ENCODE results near the gene AUNIP.

The AUNIP gene

DNA sequence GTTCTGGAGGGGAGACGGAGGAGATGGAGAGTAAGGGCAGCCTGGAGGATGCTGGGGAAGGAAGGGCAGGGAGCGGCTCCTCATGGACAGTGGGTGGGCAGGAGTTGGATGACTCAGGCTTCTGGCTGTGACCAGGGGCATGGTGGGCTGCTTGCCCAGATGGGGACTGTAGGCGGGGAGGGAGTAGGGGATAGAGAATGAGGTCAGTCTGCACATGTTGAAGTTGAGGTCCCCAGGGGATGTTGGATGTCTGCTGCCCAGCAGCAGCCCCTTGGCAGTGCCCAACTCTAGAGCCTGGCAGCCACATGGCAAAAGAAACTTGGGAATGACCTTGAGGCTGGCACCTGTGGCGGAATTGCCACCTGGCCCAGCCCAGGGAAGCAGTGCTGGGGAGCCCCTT lies 52.8 kb downstream of the AUNIP start:
- DNase-seq, result no peak

DNA sequence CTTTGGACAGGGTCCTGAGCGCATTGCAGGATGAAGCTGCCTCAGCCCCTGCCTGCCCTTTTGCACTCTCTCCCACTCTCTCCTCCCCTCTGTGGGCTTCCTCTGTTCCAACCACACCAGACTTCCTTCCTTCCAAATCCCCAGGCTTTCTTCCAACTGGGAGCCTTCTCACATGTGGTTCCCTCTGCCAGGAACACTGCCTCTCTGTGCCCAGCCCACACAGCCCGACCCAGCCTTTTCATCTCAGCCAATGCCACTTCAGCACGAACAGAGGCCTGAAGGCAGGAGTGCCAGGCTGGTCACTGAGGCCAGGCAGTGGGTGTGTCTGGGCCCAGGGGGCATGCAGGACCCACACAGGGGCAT lies 53.4 kb downstream of the AUNIP start:
- DNase-seq, result no peak

DNA sequence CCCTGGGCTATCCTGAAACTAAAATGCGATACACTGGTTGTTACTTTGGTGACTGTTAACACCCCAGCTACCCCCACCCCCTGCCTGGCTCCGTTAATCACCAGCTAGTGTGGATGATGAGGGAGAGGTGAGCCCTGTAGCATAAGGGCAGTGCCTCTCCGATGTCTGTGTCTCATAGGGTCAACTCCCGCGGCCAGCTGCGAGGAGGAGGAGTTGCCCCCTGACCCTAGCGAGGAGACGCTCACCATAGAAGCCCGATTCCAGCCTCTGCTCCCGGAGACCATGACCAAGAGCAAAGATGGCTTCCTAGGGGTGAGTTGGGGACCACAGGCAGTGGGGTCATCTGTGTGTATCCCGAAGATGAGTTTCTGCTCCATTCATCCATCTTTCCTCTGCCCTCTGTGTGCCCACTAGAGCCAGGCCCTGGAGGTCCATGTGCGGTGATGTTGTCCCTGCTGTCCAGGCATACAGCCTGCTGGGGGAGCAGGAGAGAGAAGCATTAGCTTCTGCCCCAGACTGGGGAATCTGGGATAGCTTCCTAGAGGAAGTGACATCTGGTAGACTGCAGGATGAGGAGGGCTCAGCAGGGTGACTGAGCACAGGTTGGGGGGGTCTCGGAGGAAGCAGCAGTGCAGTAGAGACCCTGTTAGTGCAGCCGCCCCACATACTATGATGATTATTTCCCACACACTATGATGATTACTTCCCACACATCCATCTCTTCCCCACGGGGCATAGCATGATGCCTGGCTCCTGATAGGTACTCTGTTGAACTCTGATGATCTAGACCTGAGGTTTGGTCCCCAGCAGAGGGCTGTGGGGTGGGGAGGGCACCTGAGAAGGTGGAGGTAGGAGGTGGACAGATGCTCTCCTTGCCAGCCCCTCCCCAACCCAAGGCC lies 54.0 kb downstream of the AUNIP start:
- no peak for DNase-seq

DNA sequence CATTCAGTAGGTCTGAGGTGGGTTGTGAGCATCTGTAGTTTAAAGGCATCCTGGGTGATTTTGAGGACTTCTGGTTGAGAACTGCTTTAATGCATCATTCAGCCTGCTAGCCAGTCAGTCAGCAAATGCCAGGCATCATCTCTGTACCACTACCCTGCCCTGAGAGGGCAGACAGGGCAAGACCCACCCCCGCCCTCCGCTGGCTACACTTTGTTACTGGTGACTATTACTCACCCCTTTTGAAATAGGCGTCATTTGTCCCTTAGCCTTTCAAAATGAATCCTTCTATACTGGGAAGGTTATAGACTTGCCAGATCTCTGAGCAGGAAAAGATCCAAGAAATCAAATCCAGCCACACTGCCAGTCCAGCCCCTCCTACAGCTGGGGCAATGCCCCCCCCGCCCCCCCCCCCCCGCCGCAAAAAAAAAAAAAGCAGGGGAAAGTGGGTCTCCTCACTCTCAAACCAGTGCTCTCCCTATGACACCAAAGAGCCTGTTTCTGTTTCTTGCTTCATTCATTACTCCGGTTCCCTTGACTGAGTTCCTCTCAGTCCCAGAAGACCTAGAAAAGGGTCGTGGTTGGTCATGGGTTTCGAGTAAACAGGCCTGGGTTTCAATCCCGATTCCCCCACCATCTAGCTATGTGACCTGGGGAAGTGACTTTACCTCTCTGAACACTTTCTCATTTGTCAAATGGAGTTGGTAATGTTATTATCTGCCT lies 54.9 kb downstream of the AUNIP start:
- no peak for DNase-seq

DNA sequence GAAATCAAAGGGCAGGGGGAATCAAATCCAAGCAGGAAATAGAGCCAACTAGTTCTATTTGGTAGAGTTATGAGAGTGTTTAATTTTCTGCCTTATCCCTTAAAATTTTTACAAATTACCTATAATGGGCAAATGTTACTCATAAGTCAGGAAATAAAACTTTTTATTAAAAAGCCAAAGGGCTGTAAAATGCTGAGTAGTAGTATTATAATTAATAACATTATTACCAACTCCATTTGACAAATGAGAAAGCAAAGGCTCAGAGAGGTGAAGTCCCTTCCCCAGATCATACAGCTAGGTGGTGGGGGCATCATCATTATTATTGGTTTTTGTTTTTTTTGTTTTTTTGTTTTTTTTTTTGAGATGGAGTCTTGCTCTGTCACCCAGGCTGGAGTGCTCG lies 55.9 kb downstream of the AUNIP start:
- no peak for DNase-seq

DNA sequence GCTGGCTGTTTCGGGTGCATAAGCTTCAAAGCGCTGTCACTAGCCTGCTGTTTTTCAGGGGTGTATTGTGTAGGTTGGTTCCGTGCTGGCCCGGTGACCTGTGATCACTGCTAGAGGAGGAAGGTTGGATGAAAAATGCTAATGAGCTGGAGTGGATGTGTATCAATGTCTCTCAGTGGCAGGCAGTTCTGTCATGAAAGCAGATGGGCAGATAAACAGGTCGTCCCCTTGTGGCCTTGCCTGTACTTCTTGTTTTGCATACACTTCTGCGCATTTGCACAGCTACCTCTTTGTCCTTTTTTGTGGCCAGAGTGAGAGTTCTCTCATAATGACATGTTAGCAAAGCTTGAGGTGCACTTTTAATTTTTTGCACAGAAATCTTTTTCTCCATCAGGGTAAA lies 56.3 kb downstream of the AUNIP start:
- no peak for DNase-seq

DNA sequence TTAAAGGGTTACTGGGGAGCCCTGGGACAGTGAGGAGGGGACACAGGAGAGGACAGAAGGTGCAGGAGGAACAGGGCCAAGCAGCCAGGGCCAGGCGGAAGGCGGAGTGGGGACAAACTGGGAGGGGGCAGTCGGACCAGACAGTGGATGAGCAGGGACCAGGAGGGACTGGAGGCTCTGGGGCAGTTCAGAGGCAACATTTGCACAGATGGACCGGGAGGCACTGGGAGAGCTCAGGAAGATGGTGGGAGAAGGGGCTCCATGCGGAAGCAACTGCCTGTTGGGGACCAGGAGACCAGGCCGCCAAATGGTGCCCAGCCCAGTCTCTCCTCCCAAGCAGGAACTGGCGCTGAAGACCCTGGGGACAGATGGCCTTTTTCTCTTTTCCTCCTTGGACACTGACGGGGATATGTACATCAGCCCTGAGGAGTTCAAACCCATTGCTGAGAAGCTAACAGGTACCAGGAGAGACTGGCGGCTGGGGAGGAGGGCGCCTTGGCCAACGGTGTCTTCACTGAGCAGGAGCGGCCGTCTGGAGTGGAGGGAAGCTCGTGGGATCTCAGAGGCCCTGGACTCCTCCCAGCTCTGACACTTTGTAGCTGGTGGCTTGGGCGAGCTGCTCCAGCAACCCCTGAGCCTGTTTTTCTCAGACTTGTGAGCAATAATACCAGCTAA lies 58.4 kb downstream of the AUNIP start:
- DNase-seq, result no peak

DNA sequence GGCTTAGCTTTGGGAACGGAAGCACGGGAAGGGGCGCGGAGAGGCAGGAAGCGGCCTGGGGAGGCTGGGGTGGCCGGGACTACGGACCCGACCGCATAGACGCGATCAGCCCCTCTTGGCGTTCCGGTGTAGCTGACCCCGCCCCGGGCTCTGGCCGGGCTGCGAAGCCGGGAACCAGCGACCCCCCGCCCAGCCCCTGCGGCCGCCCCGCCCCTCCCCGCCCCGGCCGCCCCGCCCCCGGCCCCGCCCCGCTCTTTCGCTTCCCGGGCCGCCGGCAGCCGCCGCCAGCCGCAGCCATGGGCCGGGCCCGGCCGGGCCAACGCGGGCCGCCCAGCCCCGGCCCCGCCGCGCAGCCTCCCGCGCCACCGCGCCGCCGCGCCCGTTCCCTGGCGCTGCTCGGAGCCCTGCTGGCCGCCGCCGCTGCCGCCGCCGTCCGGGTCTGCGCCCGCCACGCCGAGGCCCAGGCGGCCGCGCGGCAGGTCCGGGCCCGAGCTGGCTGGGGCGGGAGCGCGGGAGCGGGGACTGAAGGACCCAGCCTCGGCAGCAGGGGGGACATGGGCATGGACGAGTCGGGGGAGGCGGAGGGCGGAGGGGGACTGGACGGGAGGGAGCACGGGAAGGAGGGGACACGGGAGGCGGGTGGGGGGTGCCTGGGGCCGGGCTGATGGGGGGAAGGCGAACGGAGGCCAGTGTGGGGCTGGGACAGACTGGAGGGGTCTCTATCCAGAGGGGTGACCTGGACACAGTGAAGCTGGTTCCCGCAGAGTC lies 59.1 kb downstream of the AUNIP start, which contains the start of gene SELENON:
TSS of gene SELENON (plus strand) at position 259 of the 768 bp plus-strand sequence. CDS start at position 297, 38 bp downstream.
- peak; percentile 40 for DNase-seq

DNA sequence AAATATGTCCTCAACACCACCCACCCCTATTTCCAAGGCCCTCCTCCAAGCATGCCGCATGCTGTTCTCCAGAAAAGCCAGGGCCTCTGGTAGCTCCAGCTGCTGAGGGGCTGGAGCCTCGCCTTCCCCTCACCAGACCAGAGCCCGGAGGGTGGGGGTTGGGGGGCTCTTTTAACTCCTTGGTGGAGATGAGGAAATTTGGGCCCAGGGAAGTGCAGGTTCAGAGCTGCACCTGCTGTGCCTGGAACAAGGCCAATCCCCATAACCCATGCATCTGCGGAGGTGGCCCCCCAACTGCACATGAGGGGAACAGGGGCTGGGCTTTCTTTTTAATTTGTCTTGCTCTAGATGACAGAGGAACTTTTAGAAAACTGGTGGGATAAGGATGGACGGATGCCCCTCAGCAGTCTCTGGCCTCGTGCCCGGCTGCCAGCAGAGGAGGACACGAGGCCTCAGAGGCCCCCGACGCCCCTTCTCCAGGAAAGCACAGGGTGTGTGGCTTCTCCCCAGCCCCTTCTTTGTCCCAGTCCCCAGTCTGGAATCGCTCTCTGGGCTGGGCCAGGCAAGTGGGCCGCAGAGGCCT lies 59.8 kb downstream of the AUNIP start:
- DNase-seq, result no peak

DNA sequence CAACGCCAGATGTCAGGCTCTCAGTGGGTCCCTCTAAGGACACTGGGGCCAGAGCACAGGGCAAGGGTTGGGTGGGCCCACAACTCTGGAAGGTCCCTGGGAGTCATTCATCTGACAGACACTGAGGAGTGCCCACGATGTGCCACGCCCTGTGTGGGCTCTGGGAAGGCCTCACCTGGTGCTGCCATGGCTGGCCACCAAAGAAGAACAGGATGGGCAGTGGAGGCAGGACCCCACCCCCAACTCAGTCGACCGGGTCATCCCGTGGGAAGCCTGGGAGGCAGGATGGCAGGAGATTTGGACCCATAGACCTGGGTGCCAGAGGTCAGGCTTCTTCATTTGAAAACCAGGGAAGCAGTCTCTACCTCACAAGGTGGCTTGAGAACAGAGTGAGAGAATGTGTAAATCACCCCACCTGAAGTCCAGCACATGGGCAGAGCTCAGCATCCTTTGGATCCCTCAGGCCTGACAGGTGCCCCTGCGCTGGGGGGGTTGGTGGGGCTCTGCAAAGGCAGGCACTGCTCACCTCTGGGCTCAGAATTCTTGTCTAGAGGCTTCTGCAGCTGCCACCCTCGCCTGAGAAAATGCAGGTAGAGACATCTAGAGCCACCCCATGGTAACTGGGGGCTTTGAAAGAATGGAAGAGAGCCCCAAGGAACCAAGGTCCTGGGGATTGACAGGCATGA lies 60.4 kb downstream of the AUNIP start:
- DNase-seq, result no peak

DNA sequence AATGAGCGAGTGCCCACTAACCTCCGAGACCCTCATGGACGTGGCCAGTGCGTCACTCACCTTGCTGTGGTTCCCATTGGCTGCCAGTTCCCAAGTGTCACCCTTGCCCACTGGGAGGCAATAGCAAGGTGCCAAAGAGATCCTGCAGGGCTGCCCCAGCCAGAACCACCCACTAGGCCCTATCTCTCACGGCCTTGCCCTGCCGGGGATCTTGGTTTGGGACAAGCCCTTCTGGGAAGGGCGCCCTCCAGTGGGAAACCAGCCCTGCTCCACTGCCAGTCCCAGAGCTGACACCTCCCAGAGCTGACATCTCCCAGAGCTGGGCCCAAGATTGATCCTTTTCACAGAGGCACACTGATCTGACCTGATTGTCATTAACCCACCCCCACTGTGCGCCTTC lies 61.3 kb downstream of the AUNIP start:
- peak; percentile 32 for DNase-seq

DNA sequence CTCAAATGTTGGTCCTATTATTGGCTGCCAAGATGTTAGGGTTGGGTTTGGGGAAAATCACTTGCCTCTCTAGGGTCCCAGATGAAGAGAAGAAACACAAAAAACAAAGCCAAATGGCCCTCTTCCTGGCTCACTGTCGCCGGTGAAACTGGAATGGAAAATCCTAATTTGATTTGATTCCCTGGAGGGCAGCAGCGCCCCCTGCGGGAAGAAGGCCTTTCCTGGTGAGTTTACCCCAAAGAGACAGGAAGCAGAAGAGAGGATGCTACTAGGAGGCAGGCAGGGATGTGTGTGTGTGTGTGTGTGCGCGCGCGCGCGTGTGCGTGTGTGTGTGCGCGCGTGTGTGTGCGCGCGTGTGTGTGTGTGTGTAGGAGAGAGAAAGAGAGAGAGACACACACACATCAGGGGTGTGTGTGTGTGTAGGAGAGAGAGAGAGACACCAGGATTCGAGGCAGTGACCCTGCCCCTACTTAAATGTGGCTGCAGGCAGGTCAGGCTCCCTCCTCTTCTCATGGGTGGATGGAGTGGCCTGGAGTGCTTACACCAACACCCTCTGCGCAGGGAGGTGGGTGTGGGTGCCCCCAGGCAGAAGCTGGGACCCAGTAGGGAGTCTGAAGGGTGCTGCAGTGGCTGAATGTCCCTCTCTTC lies 62.3 kb downstream of the AUNIP start:
- peak; percentile 85 for DNase-seq

DNA sequence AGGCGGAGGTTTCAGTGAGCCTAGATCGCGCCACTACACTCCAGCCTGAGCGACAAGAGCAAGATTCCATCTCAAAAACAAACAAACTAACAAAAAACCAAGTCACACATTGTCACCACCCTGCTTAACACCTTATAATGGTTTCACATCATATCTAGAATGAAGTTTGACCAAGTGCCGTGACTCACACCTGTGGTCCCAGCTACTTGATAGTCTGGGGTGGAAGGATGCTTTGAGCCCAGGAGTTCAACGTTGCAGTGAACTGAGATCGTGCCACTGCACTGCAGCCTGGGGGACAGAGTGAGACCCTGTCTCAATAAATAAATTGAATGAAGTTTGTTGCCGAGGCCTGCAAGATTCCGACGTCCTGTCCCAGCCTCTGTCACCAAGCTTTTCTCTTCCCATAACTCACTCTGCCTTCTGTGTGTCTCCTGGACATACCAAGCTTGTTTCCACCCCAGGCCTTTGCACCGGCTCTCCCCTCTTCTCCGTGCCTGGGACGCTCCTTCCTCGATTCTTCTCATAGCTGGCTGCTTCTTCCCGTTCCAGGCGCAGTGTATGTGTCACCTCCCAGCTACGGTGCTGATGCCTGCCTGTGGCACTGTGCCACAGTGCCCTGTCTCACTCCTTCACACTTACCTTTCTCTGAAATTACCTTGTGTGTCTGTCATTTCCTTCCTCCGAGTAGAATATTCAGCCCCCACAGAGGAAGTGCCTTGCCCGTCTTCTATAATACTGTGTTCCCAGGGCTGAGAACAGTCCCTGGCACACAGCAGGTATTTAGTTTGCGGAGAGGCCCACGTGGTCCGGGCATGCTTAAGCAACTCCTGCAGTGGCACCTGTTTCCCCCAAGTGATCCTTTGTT lies 63.1 kb downstream of the AUNIP start:
- peak; percentile 27 for DNase-seq

DNA sequence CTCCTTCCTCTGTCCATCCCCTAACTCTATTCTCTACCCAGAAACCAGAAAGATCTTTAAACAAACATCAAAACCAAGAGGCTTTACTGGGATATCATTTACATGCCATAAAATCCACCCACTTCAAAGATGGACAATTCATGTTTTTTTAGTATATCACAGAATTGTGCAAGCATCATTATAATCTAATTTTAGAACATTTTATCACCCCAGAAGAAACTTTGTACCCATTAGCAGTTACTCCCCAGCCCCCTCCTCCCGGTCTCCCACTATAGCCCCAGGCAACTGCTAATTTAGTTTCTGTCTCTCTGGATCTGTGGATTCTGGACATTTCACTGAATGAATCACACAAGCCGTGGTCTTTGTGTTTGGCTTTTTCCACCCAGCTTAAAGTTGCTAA lies 64.0 kb downstream of the AUNIP start:
- DNase-seq, result no peak

DNA sequence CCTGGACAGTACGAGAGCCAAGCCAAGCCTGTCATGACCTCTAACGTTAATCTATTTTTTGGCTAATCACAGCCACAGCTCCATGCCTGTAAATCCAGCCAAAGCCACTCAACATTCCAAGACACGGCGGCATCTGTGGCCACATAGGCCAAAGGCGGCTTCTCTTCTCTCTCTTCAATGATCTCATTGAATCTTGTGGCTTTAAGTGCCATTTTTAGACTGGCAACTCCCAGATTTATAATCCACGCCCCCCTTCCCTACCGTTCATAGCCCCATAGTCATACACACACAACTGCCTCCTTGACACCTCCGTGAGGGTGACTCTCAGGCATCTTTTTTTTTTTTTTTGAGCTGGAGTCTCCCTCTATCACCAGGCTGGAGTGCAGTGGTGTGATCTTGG lies 64.9 kb downstream of the AUNIP start:
- no peak for DNase-seq

DNA sequence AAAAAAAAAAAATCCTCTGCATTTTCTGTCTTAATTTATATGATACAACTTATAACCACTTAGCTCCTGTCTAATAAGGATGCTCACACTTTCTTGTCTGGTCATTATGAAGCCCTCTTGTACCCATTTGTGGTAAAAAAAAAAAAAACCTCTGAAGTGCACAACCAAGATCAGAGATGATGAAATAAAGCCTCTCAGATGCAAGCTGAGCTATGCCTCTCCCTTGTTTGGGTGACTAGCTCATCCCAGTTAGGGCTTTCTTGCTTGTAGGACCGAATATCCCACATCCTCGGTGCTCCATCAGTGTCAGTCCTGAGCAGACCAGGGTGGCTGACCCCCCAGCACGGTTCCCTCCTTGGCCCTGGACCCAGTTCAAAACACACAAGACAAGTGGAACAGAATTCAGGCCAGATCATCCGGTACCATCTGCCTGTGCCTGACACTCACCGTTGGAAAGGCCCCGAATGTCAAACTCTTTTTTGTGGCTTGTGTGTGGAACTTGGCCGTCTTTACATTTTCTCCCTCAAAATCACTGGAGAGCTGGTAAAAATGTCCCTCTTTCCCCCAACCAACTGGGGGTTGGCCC lies 65.6 kb downstream of the AUNIP start:
- DNase-seq, result no peak

DNA sequence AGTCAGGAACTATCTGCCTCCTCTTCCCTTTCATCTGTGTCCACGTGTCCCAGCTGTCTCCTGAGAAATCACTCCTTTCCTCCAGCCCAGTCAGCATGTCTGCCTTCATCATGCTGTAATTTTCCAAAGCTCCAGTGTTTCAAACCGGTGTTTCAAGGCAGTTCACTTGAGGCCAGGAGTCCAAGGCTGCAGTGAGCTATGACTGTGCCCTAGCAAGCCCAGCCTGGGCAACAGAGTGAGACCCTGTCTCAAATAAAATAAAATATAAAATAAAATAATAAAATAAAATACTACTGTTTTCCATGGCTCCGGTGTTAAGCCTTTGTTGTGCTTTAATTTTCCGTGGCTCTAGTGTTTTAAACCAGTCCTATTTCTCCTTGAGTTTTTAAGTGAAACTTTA lies 67.1 kb downstream of the AUNIP start:
- no peak for DNase-seq

DNA sequence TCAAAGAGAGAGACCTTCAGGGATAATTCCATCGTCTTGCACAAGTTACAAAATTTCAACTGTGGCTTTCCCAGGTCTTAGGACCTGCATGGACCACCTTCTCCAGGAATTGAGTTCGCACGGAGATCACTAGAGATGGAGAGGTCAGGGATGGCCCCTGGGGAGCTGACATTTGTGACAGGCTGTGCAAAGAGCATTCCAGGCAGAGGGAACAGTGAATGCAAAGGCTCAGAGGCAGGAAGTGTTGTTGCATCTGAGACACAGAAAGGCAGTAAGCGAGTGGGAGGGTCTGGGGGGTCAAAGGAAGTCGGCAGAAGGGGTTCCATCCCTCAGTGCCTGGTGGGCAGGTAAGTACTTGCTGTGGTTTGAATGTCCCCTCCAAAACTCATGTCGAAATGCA lies 68.8 kb downstream of the AUNIP start:
- DNase-seq, result no peak

DNA sequence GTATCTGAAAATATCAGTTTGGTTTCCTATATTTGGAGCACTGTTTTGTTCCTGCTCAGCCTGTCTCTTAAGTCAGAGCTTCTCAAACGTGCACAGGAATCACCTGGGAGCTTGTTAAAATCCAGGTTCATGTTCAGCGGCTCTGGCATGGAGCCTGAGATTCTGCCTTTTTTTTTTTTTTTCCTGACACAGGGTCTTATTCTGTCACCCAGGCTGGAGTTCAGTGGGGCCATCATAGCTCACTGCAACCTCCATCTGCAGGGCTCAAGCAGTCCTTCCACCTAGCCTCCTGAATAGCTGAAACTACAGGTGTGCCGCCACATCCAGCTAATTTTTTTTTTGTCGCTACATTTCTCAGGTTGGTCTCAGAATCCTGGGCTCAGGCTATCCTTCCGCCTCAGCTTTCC lies 71.5 kb downstream of the AUNIP start:
- no peak for DNase-seq
